ENCODE results near the gene ZBTB12.
A peak's percentile ranks its signal among the peaks of the same experiment; 100 is the strongest.
"Not testable (repeated sequence)": the region's sequence is repeated elsewhere in the genome, so short reads cannot be mapped to it uniquely, and the experiment has no call there.

Gene ZBTB12

DNA sequence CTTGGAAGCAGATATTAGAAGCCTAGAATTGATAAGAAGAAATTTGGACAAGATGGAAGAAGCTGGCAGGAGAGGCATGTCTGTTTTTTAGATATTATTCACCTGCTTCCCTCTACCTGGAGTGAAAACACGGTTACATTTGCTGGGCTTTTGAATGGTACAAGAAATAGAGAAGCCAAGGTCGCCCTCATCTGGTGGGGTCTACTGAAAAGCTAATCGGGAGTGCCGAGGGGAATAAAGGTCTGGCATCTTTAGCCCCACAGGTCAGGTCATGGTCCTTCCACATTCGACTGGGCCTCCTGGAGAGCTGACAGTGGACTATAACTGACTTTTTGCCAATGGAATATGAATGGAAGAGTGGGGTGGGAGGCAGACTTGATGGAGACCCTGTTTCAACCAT is 21.1 kb upstream of the ZBTB12 start:
- DNase-seq (ENCODE audit: low read depth) = no peak

DNA sequence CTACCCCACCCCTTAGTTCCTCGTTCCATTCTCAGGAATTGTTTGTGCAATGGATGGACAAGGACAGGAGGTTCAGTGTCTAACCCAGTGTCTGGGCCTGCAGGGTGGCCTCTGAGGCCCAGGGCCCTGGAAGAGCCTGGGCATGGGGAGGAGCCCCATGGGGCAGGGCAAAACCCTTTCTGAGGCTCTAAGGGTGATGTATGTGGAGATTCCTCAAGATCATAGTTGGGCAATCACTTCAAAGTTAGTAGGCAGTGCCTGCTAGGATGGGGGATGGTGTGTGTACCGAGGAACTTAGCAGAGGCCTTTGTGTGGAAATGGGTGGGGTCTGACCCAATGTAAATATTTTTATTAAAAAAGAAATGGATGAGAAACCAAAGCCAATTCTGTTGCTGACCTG is 18.9 kb upstream of the ZBTB12 start:
- no peak for DNase-seq (ENCODE audit: low read depth)

DNA sequence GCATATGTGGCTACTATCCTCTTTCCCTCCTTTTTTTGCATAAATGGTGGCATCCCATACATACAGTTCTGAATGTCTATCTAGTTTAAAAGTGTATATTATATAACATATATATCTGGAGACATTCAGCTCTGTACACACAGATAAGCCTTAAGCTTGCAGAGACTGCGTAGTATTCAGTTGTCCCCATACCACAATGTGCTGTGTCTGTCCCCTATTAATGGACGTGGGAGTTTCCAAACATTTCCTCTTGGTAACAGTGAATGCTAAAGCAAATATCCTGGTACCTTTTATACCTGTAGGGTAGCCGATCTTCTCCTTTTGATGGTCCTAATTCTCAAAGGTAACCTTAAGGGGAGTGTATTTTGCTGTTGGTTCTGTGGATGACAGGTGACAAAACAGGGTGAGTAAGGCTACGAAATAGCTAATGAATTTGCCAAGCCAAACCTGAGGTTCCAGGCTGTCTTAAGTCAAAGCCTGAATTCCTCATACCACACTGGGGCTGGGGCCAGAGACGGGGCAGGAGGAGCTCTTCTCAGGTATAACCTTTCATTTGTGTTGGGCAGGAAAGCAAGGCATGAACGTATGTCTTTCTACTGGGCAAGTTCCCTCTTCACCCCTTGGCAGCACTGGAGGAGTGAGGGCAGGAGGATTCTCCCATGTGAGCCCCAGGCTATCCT is 17.9 kb upstream of the ZBTB12 start:
- DNase-seq (ENCODE audit: low read depth) = no peak

DNA sequence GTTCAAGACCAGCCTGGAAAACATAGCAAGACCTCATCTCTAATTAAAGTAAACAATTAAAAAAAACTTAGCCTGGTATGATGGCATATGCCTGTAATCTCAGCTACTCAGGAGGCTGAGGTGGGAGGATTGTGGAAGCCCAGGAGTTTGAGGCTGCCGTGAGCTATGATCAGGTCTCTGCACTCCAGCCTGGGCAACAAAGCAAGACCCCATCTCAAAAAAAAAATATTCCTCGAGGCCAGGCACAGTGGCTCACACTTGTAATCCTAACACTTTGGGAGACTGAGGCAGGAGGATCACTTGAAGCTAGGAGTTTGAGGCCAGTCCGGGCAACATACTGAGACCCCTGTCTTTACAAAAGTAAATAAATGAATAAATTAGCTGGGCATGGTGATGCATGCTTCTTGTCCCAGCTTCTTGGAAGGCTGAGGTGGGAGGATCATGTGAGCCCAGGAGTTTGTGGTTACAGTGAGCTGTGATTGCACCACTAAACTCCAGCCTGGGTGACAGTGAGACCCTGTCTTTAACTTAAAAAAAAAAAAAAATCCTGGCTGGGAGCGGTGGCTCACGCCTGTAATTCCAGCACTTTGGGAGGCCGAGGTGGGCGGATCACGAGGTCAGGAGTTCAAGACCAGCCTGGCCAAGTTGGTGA is 16.3 kb upstream of the ZBTB12 start:
- DNase-seq (ENCODE audit: low read depth) = no peak

DNA sequence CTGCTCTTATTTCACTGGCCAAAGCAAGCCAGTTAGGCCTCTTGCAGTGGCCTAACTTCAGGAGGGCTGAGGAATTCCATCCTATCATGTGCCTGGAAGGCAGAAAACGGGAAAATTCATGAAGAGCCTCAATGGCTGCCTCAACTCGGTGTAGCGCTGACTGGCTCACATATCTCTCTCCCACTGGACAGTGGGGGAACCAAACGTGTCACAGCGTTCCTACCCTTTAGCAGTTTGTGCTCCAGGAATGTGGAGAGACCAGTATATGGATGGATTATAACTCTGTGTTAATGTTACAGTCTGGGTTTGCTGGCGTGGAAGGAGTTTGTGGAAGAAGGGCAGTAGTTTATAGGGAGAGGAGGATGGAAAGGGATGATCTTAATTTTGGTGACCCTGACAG is 13.9 kb upstream of the ZBTB12 start:
- DNase-seq (ENCODE audit: low read depth) = no peak

DNA sequence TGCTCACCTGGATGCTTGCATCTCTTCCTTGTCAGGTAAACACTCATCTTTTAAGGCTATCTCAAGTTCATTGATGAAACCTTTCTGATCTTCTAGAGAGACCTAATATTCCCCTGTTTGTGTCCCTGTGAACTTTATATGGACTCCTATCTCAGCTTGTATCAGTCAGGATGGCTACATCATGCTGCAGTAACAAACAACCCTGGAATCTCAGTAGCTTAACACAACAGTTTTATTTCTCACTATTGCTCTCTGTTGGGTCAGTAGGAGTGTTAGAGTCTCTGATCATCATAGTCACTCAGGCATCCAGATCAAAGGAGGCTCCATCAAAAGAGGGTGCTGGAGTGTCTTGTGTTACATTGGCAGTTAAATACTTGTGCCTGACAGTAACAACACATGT is 13.5 kb upstream of the ZBTB12 start:
- DNase-seq (ENCODE audit: low read depth) = no peak

DNA sequence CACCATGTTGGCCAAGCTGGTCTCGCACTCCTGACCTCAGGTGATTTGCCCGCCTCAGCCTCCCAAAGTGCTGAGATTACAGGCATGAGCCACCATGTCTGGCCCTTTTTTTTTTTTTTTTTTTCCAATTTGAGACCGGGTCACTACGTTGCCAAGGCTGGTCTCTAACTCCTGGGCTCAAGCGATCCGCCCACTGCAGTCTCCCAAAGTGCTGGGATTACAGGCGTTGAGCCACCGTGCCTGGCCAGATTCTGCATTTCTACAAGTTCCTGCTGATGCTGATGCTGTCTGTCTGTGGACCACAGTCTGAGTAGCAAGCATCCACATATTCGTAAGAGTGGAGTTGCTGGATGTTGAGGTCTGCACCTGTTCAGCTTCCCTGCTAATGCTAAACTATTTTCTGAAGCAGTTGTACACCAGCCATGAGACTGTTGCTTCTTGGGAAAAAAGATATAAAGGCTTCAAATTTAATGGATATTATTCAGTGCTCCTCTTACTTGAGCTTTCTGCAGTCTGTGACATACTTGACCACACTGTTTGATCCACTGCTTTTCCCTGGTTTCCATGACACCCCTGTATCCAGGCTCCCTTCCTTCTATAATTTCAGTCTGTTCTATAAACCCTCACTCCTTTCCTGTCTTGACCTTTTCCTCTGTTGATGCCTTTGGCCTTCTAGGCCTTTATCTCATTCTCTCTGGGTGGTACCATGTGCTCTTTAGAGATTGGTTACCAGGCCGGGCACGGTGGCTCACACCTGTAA is 10.1 kb upstream of the ZBTB12 start:
- DNase-seq (ENCODE audit: low read depth) = no peak

DNA sequence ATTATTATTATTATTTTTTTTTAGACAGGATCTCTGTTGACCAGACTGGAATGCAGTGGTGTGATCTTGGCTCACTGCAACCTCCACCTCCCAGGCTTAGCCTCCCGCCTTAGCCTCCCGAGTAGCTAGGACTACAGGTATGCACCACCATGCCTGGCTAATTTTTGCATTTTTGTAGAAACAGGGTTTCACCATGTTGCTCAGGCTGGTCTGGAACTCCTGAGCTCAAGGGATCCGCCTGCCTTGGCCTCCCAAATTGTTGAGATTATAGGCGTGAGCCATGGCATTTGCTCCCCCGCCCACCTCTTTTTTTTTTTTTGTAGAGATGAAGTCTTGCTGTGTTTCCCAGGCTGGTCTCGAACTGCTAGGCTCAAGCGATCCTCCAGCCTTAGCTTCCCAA is 7.4 kb upstream of the ZBTB12 start:
- DNase-seq (ENCODE audit: low read depth) = not testable (repeated sequence)

DNA sequence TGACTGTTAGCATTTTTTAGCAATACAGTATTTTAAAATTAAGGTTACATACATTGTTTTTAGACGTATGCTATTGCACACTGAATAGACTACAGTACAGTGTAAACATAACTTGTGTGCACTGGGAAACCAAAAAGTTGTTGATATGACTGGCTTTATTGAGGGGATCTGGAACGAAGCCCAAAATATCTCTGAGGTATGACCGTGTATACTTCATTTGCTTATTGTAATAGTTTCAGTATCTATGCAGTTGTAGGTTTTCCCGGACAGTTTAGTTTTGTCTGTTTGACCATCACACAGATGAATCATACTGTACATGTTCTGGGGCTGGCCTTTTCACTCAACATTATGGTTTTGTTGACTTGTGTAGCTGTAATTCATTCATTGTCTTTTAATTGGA is 6.9 kb upstream of the ZBTB12 start:
- no peak for DNase-seq (ENCODE audit: low read depth)

DNA sequence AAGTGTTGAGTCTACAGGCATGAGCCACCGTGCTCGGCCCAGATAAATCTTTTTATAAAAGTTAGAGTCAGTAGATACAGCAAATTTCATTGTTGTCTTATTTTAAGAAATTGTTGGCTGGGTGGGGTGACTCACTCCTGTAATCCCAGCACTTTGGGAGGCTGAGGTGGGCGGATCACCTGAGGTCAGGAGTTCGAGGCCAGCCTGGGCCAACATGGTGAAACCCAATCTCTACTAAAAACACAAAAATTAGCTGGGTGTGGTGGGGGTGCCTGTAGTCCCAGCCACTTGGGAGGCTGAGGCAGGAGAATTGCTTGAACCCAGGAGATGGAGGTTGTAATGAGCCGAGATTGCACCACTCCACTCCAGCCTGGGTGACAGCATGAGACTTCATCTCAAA is 6.4 kb upstream of the ZBTB12 start:
- not testable (repeated sequence) for DNase-seq (ENCODE audit: low read depth)

DNA sequence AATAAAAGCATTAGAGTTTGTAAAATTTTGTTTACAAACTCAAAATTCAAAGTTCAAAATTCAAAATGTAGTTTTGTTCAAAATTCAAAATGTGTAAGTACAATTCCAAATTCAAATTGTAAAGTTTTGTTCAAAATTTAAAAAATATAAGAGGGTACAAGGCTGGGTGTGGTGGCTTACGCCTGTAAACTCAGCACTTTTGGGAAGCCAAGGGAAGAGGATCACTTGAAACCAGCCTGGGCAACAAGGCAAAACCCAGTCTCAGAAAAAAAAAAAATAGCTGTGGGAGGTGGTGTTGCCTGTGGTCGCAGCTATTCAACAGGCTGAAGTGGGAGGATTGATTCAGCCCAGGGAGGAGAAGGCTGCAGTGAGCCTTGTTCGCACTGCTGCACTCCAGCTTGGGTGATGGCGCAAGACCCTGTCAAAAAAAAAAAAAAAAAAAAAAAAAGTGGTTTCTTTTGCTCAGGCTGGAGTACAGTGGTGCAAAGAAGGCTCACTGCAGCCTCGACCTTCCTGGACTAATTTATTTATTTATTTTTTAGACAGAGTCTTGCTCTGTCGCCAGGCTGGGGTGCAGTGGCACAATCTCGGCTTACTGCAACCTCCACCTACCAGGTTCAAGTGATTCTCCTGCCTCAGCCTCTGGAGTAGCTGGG is 5.4 kb upstream of the ZBTB12 start:
- DNase-seq (ENCODE audit: low read depth) = no peak

DNA sequence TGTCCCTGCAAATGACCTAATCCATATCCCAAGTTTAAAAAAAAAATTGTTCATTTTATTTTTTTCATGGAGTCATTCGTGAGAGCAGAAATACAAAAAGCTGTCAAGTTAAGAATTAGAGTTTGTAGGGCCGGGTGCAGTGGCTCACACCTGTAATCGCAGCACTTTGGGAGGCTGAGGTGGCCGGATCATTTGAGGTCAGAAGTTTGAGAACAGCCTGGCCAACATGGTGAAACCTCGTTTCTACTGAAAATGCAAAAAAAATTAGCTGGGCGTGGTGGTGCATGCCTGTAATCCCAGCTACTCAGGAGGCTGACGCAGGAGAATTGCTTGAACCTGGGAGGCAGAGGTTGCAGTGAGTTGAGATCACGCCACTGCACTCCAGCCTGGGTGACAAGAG is 4.8 kb upstream of the ZBTB12 start:
- DNase-seq (ENCODE audit: low read depth) = not testable (repeated sequence)

DNA sequence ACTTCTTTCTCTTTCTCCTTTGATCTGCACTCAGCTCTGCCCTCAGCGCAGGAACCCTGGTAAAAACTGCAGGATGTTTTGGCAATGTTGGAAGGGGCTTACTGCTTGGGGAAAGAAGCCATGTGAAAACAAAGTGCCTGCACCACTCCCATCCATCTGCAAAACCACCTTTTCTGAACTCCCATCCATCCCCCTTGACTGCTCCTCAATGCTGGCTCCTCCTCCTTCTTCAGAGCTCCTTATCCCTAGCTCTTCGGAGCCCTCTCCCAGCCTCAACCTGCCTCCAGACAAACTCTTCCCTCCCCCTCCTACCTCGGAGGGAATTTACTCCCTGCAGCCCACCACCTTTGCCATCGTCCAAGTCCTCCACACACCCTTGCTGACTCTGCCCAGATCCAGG is 4.2 kb upstream of the ZBTB12 start:
- no peak for DNase-seq (ENCODE audit: low read depth)

DNA sequence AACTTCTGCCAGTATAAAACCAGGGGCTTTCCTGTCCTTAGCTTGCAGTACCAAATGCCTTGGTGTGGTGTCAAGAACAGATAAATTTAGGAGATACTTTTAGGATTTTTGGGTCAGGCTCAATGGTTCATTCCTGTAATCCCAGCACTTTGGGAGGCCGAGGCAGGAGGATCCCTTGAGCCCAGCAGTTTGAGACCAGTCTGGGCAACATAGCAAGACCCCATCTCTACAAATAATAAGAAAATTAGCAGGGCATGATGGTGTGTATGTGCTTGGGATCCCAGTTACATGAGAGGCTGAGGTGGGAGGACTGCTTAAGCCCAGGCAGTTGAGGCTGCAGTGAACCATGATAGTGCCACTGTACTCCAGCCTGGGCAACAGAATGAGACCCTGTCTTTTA is 3.2 kb upstream of the ZBTB12 start:
- no peak for DNase-seq (ENCODE audit: low read depth)

DNA sequence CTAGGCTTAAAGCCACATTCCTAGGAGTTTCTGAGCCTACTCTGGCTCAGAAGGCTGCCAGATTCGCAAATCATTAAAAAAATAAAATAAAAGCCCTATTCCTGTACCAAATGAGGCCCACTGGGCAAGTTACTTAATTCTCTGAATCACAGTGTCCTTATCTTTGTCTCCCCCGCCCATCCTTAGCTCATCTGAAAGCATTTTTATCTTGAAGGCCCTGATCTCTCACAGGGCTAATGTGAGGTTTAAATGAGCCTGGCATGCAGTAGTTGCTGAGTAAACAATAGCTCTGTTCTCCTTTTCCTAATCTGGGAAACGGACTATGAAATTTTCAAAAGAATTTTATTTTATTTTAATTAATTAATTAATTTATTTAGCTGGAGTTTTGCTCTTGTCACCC is 2.1 kb upstream of the ZBTB12 start:
- DNase-seq (ENCODE audit: low read depth) = no peak

DNA sequence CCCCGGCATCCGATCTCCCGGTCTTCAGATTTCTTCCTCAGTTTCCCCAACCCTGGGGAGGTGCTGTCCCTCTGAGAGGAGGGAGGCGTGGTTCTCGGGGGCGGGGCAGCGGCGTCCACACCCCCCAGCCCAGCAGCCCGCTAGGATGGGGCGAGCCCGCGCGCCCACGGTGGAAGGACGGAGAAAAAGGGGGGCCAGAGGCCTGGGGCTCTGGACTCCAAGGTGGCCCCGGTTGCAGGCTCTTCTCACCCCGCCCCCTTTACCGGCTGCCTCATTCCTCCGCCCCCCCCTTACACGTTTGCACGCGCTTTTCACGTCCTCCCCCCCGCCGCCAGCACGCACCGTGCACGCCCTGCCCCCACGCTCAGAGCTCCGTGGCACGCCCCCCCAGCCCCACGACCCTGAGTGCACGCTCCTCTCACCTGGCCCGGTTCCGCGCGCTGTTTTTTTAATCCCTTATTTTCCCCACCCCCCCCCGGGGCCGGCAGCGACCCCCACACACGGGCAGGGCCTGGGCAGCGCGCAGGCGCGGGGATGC is 402 bp downstream of the ZBTB12 start:
- peak; percentile 54 for DNase-seq (ENCODE audit: low read depth)

DNA sequence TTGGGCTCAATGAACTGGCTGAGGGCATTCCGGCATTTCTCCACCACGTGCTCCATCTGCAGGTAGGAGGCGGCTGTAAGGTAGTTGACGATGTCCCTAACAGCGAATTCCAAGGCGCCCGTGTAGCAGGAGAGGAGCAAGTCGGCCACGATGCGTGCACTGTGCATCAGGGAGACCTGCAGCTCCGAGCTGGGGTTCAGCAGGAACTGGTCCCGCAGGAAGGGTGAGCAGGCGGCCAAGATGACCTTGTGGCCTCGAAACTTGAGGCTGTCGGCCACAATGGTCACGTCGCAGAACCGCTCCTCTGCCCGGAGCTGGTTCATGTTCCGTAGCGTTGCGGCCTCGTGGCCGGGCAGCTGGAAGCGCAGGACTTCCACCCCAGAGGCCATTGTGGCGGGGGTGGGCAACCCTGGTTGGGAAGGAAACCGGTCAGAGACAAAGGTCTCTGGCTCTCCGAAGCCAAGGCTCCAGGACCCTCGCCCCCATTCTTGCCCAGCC is 920 bp downstream of the ZBTB12 start:
- no peak for DNase-seq (ENCODE audit: low read depth)

DNA sequence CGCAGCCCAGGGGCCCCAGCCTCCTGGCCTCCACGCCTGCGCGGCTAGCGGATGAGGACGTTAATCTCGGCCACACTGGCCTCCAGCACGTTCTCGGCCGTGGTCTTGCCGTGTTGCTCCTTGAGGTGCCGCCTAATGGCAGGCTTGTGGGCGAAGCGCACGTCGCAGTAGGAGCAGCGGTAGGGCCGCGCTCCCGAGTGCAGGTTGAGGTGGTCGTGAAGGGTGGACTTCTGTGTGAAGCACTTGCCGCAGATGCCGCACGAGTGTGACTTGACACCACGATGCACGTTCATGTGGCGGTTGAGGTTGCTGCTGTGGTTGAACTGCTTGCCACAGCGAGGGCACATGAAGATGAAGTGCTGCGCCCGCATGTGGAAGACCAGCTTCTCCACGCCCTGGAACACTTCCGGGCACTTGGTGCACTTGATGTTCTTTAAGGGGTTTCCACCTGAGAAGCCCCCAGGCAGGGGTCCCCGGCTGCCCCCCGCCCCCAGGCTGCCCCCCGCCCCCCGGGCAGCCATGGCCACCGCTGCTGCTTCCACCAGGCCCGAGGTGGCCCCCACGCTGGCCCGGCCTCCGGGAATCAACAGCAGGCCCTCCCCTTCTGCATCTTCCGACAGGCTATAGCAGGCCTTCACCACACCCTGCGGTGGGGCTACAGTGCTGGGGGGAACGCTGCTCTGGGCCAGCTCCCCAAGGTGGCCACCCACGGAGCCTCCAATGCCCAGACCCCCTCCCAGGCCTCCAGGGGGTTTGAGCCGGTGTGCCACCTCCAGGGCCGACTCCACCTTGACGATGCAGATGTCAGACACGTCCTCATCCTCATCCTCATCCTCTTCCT is 1.8 kb downstream of the ZBTB12 start:
- no peak for DNase-seq (ENCODE audit: low read depth)

DNA sequence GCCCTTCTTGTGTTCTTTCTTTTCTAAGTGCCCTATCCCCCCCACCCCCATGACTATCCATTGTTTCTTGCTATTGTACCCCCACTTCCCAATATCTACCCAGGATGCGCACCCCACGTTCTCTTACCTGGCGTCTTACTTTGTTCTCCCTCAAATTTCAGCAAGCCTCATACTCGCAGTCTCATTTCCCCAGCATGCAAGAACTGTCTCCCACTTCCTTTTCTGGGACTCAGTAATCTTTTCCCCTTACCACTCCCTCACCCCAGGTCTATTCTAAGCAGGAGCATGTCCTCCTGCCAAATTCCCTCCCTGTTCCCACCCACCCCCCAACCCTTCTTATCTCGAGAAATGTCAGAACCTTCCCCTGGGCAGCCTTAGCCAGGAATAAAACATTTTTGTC is 2.7 kb downstream of the ZBTB12 start:
- no peak for DNase-seq (ENCODE audit: low read depth)

DNA sequence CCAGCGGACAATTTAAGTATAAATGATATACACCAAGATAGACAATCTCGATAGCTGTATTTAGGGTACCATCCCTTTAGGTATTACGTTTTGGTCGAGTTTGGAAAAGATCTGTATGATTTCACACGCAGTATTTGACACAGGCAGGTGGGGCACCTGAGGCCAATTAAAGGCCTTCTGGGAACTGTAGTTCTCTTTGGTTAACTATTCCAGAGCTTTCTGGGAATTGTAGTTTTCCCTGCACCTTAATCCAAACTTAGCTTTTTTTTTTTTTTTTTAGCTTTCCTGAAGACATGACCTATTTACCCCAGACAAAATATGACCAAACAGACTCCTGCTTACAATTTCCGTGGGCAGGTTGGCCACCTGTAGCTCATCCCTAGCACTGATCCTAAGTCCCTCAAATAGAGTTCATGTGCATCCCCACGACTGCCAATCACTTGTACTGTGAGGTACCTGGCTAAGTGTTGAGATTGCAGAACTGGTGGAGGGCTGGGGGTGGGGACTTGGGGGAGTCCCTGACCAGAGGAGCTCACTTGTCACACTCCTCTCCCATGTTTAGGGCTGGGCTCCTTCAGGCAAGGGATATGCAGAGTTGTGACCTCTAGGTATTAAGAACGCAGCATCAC is 3.4 kb downstream of the ZBTB12 start:
- no peak for DNase-seq (ENCODE audit: low read depth)
